Measurements from ENCODE around the gene C1orf174. TPM values are rescaled to one million over a fixed set of nuclear protein-coding genes. Genes with fewer than 3 reads are reported as not detected.

The C1orf174 gene
- total RNA-seq, 2 experiments from 2014 or later = 16.8 to 18.5 TPM

DNA sequence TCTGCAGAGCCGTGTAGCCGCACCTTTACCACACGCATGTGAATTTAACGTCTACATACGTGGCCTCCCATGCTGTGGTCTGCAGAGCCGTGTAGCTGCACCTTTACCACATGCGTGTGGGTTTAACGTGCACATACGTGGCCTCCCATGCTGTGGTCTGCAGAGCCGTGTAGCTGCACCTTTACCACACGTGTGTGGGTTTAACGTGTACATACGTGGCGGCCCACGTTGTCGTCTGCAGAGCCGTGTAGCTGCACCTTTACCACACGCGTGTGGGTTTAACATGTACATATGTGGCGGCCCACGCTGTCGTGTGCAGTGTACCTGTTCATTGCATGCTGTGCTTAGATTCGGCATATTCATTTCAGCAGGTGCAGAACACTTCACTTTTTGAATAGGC is 25.3 kb downstream of the C1orf174 start:
- no peaks in the 10 kb centered on the region for H3K27me3 Mint-ChIP-seq
- ATAC-seq (ENCODE audit: poor library complexity) (no peak), DNase-seq (no peak)
- H3K4me1 ChIP-seq (ENCODE audit: insufficient read depth, low read length) = no peaks in the 10 kb centered on the region
- no peak overlapping the region for H3K4me3 Mint-ChIP-seq
- no peak overlapping the region for H3K27ac Mint-ChIP-seq
- no peaks in the 10 kb centered on the region for H3K4me1 Mint-ChIP-seq (ENCODE audit: low read depth)
- H3K27ac ChIP-seq (ENCODE audit: low read depth in 1 of 2, low read length in 2 of 2) = no peak overlapping the region
- intact Hi-C loops (cut with DNase I, micrococcal nuclease) = no loop called here
- POLR2A ChIA-PET = no interaction called here
- H3K9me3 ChIP-seq (ENCODE audit: control insufficient read depth in 1 of 2, insufficient read depth in 1 of 2, low read length in 2 of 2) = peaks cover 5 to 7% of the 10 kb centered on the region in 2 experiments
- CTCF ChIA-PET = no interaction called here
- H3K9me3 Mint-ChIP-seq = no peaks in the 10 kb centered on the region
- no peaks in the 10 kb centered on the region for H3K27me3 ChIP-seq (ENCODE audit: control insufficient read depth in 1 of 2, insufficient read depth in 2 of 2, low read length in 2 of 2)
- H3K36me3 ChIP-seq (ENCODE audit: insufficient read depth, low read length) = peaks cover 72% of the 10 kb centered on the region
- no peak overlapping the region for H3K4me3 ChIP-seq (ENCODE audit: low read length)
- H3K36me3 Mint-ChIP-seq (ENCODE audit: low read depth) = peaks cover 78% of the 10 kb centered on the region
- TF ChIP-seq, protein P1, sequence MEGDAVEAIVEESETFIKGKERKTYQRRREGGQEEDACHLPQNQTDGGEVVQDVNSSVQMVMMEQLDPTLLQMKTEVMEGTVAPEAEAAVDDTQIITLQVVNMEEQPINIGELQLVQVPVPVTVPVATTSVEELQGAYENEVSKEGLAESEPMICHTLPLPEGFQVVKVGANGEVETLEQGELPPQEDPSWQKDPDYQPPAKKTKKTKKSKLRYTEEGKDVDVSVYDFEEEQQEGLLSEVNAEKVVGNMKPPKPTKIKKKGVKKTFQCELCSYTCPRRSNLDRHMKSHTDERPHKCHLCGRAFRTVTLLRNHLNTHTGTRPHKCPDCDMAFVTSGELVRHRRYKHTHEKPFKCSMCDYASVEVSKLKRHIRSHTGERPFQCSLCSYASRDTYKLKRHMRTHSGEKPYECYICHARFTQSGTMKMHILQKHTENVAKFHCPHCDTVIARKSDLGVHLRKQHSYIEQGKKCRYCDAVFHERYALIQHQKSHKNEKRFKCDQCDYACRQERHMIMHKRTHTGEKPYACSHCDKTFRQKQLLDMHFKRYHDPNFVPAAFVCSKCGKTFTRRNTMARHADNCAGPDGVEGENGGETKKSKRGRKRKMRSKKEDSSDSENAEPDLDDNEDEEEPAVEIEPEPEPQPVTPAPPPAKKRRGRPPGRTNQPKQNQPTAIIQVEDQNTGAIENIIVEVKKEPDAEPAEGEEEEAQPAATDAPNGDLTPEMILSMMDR (IDR thresholded peaks at IDR 0.05) = no peak

DNA sequence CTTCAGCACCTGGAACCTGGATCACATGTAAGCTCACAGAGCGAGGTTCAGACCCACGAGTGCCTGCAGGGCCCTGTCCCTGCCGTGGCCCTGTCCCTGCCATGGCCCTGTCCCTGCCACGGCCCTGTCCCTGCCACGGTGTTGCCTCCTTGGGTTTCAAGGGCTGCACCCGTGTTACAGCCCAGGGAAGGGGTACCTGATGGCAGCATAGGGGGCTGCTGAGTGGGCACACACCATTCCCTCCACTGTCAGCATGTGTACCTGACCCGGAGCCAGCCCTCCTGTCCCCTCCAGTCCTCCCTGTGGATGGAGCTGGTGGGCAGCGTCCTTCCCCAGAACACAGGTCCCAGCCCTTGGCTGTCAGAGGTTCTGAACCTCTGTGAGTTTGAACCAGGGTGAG is 27.5 kb downstream of the C1orf174 start:
- H3K9me3 ChIP-seq (ENCODE audit: control insufficient read depth in 1 of 2, insufficient read depth in 1 of 2, low read length in 2 of 2) = peaks cover 0 to 8% of the 10 kb centered on the region in 2 experiments
- no peaks in the 10 kb centered on the region for H3K27me3 ChIP-seq (ENCODE audit: control insufficient read depth in 1 of 2, insufficient read depth in 2 of 2, low read length in 2 of 2)
- H3K36me3 Mint-ChIP-seq (ENCODE audit: low read depth) = peaks cover 70% of the 10 kb centered on the region

DNA sequence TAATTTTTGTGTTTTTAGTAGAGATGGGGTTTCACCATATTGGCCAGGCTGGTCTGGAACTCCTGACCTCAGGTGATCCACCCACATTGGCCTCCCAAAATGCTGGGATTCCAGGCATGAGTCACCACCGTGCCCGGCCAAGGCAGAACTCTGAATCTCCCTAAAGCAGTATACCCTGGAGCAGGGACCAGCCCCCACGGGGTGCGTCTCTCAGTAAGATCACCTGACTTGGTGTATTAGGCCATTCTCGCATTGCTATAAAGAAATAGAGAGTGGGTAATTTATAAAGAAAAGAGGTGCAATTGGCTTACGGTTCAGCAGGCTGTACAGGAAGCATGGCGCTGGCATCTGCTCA is 28.6 kb downstream of the C1orf174 start:
- H3K9me3 Mint-ChIP-seq = no peaks in the 10 kb centered on the region
- CTCF ChIA-PET = no interaction called here
- TF ChIP-seq, protein P1 (IDR thresholded peaks at IDR 0.05) = no peak
- Histone ChIP-seq H3K27ac (ENCODE audit: low read depth in 1 of 2, low read length in 2 of 2) (no peak overlapping the region), H3K36me3 (ENCODE audit: insufficient read depth, low read length) (peaks cover 79% of the 10 kb centered on the region), H3K4me3 (ENCODE audit: low read length) (no peak overlapping the region), H3K4me1 (ENCODE audit: insufficient read depth, low read length) (no peaks in the 10 kb centered on the region), H3K27me3 (ENCODE audit: control insufficient read depth in 1 of 2, insufficient read depth in 2 of 2, low read length in 2 of 2) (no peaks in the 10 kb centered on the region), H3K9me3 (ENCODE audit: control insufficient read depth in 1 of 2, insufficient read depth in 1 of 2, low read length in 2 of 2) (peaks cover 0 to 8% of the 10 kb centered on the region in 2 experiments)
- H3K36me3 Mint-ChIP-seq (ENCODE audit: low read depth) = peaks cover 74% of the 10 kb centered on the region
- ATAC-seq (ENCODE audit: poor library complexity) (no peak), DNase-seq (no peak)
- intact Hi-C loops (cut with DNase I, micrococcal nuclease) = no loop called here
- H3K27me3 Mint-ChIP-seq = no peaks in the 10 kb centered on the region
- H3K4me1 Mint-ChIP-seq (ENCODE audit: low read depth) = no peaks in the 10 kb centered on the region
- H3K4me3 Mint-ChIP-seq = no peak overlapping the region
- H3K27ac Mint-ChIP-seq = no peak overlapping the region
- POLR2A ChIA-PET = no interaction called here

More for the DNA sequence above, 27.5 kb downstream of the C1orf174 start:
- ATAC-seq (ENCODE audit: poor library complexity) (no peak), DNase-seq (no peak)
- Mint-ChIP-seq H3K27me3 (no peaks in the 10 kb centered on the region), H3K4me1 (ENCODE audit: low read depth) (no peaks in the 10 kb centered on the region), H3K4me3 (no peak overlapping the region), H3K9me3 (no peaks in the 10 kb centered on the region), H3K27ac (no peak overlapping the region)
- TF ChIP-seq, protein P1 (IDR thresholded peaks at IDR 0.05) = no peak
- Histone ChIP-seq H3K36me3 (ENCODE audit: insufficient read depth, low read length) (peaks cover 77% of the 10 kb centered on the region), H3K27ac (ENCODE audit: low read depth in 1 of 2, low read length in 2 of 2) (no peak overlapping the region), H3K4me1 (ENCODE audit: insufficient read depth, low read length) (no peaks in the 10 kb centered on the region), H3K4me3 (ENCODE audit: low read length) (no peak overlapping the region)
- intact Hi-C loops (cut with DNase I, micrococcal nuclease) = no loop called here
- CTCF ChIA-PET = no interaction called here
- POLR2A ChIA-PET = no interaction called here
